Erythroblast (primary cell): ENCODE results near the gene CERS6.

Experiments used
- GATA1 ChIP-seq: IDR thresholded peaks from 2 replicates; pipeline ENCODE4 v1.6.1; 2011; ENCODE audit warnings: low read depth, mild to moderate bottlenecking, control low read depth, low read length, moderate library complexity
- POLR2A ChIP-seq: IDR thresholded peaks from 2 replicates; pipeline ENCODE4 v1.6.1; 2011; ENCODE audit warnings: mild to moderate bottlenecking, low read length

- TF ChIP-seq POLR2A (no peak), GATA1 (no peak)
These were observed 71.9 kb downstream of the CERS6 start for GRCh38 chr2:168528016-168528415.
